Sigmoid colon (tissue), 4 donors: Measurements from ENCODE around the gene ILRUN.

Experiments
- POLR2AphosphoS5 ChIP-seq, 4 donors: sonication (generic); formaldehyde crosslinking; IDR thresholded peaks; one replicate each; pipeline ENCODE4 v1.6.1; 2017; ENCODE audit warnings: antibody characterized with exemption in 4 of 4
- TF ChIP-seq, protein P1 (sequence below), 4 experiments: fragments of 450-650 bp in 3 of 4; fragments of 200-600 bp in 1 of 4; IDR thresholded peaks; one replicate each; pipeline ENCODE4 v1.5.1; 2016 to 2019; ENCODE audit warnings: antibody characterized with exemption in 4 of 4, mild to moderate bottlenecking in 3 of 4, moderate library complexity in 2 of 4

DNA sequence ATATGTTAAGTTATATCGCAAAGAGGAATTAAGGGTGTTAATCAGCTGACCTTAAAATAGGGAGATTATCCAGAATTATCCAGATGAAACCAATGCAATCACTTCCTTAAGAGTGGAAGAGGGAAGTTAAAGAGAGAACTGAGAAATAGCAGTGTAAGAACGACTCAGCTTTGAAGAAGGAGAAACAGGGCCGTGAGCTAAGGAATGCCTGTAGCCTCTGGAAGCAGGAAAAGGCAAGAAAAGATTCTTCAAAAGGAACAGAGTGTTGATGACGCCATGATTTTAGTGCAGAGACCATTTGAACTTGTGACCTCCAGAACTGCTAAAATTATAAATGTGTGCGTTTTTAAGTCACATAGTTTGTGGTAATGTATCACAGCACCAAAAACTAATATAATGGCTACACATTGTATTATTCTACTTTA, 32.7 kb downstream of the ILRUN start:
- peak in 1 of 4 donors; percentile 10 for TF ChIP-seq POLR2AphosphoS5 (IDR thresholded peaks at IDR 0.05)
- TF ChIP-seq, protein P1, sequence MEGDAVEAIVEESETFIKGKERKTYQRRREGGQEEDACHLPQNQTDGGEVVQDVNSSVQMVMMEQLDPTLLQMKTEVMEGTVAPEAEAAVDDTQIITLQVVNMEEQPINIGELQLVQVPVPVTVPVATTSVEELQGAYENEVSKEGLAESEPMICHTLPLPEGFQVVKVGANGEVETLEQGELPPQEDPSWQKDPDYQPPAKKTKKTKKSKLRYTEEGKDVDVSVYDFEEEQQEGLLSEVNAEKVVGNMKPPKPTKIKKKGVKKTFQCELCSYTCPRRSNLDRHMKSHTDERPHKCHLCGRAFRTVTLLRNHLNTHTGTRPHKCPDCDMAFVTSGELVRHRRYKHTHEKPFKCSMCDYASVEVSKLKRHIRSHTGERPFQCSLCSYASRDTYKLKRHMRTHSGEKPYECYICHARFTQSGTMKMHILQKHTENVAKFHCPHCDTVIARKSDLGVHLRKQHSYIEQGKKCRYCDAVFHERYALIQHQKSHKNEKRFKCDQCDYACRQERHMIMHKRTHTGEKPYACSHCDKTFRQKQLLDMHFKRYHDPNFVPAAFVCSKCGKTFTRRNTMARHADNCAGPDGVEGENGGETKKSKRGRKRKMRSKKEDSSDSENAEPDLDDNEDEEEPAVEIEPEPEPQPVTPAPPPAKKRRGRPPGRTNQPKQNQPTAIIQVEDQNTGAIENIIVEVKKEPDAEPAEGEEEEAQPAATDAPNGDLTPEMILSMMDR (IDR thresholded peaks at IDR 0.05), result no peak
